GM20000 (cell line): ENCODE data around the gene KLHL29.

Experiments
- DNase-seq: peaks from one replicate; pipeline ENCODE4 v3.0.0; 2012; ENCODE audit warnings: low spot score
- TF ChIP-seq, protein P1 (sequence below): IDR thresholded peaks from 2 replicates; pipeline ENCODE4 v1.5.1; 2012; ENCODE audit warnings: mild to moderate bottlenecking, control low read depth; ENCODE audit errors: extremely low read depth, missing control alignments

KLHL29 gene

DNA sequence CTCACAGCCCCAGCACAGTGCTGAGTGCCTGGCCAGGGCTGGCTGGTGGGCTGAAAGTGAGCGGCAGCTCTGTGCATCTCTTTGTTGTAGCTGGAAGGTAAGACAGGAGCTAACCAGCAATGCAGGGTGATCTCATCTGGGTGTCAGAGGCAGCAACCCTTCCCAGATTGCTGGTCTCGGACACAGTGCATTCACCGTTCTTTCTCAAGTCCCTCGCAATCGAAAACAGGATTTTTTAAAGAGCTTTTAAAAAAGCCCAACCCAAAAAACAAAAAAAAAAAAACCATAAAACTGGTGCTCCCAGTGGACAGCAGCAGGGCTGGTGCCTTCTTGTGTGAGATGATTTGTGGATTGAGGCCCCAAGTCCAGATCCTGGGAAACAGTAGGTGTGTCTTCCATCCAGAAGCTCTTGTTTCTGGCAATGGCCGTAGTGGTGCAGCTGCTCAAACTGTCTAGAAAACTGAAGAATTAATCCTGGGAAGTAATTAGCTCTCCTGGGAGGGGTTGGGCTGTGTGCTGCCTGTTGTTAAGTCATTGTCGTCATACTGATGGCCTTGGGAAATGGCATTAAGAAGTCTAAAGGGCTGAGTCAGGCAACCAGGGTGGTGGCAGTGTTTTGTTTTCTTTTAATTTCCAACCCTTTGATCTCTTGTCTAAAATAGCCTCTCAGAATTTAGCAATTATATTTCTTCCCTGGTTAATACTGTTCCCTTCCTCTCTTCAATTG lies 156.7 kb downstream of the KLHL29 start:
- TF ChIP-seq, protein P1, sequence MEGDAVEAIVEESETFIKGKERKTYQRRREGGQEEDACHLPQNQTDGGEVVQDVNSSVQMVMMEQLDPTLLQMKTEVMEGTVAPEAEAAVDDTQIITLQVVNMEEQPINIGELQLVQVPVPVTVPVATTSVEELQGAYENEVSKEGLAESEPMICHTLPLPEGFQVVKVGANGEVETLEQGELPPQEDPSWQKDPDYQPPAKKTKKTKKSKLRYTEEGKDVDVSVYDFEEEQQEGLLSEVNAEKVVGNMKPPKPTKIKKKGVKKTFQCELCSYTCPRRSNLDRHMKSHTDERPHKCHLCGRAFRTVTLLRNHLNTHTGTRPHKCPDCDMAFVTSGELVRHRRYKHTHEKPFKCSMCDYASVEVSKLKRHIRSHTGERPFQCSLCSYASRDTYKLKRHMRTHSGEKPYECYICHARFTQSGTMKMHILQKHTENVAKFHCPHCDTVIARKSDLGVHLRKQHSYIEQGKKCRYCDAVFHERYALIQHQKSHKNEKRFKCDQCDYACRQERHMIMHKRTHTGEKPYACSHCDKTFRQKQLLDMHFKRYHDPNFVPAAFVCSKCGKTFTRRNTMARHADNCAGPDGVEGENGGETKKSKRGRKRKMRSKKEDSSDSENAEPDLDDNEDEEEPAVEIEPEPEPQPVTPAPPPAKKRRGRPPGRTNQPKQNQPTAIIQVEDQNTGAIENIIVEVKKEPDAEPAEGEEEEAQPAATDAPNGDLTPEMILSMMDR: no peak
- no peak for DNase-seq

DNA sequence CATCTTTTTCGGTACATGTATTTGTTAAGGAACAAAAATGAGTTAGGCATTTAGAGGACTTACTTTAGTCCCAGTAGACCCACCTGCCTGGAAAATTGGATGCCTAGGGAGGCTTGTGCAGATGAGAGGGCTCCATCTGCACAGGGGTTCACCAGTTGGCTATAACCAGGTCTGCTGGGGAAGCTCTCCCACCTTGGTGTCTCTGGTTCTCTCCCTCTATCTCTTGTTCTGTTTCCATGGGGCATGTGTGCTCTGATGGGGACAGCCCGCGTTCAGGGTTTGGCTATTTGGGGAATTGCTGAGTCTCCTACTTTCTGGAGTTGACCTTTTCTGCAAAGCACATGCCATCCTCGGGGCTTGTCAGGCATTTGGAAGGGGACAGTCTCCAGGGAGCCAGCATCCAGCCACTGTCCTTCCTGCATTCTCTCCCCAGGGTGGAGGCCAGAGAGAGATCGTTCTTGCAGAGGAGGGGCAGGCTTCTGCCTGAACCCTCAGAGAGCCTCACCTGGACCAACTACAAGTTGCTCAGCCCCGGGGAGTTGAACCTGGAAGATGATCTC lies 157.3 kb downstream of the KLHL29 start:
- no peak for DNase-seq
- TF ChIP-seq, protein P1: no peak

DNA sequence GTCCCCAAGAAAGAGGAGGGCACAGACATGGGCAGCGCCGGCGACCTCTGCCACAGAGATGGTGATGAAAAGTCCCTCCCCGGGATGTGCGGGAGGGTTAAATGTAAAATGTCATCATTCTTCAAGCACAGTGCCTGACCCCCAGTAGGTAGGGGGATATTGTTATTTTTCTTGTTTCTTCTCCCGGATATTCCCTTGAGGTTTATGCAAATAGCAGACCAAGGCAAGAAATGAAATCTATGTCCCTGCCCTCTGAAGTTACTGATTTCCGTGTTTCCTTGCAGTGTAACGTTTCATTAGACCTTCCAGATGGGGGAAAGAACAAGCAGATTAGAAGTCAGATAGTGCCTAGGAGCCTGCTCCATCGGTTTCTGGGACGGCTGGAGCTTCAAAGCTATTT lies 158.3 kb downstream of the KLHL29 start:
- TF ChIP-seq, protein P1: no peak
- no peak for DNase-seq

DNA sequence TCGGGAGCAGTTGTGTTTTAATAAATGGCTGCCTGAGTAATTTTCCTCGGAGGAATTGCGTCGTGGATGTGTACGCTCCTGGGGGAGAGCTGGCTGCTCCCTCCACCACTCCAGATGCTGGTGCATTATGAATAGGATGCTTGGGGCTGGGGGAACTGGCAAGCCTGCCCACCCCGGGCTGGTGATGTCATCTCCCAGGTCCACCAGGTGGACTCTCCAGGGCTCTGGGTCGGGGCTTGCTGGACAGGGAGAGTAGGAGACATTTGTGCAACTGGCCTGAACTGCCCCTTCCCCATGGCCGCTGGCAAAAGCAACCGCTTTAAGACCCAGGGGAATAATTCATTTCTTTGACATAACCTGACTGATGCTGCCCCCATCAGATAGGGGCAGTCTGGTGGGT lies 158.7 kb downstream of the KLHL29 start:
- TF ChIP-seq, protein P1: no peak
- no peak for DNase-seq

DNA sequence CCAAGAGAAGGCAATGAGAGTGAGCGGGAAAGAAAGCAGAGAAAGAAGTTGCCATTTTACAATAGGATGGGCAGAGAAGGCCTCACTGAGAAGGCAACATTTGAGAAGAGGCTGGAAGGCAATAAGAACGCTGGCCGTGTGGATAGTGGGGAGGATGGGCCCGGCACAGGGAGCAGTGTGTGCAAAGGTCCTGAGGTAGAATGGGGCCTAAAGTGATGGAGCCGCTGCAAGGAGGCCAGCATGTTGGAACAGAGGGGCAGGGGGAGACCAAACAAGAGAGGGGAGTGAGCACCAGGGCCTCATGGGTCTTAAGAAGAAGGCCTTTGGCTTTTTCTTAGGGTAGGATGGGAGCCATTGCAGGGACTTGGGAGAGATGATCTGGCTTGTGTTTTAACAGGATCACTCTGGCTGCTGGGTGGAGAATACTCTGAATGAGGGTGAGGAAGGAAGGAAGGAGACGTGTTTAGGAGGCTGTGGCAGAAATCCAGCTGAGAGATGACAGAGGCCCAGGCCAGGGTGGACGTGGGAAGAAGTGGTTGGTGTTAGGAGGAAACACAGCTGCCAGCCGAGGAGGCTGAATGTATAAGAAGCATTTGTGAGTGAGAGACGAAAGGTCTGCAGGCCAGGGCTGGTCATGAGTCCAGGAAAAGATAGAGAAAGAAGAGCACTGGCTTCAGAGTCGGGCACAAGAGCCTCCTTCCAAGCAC lies 159.8 kb downstream of the KLHL29 start:
- DNase-seq: no peak
- TF ChIP-seq, protein P1: no peak

DNA sequence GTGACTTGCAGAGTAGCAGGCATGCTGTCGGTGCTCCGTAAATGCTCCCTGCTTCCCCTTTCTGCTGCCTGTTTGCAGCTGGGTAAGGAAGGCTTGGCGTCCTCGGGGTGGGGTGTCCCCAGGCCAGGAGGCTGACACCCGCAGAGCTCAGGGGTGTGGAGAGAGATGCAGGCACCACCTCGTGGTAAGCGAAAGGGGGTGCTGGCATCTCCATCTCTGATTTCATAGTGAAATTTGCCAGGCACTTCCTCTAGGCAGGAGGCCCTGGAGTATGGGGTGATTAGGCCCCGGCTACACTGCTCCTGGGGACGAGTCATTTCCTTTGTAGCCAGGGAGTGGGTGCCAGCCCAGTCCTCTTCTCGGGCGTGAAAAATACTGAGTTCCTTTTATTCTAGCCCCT lies 160.4 kb downstream of the KLHL29 start:
- TF ChIP-seq, protein P1: no peak
- DNase-seq: no peak

DNA sequence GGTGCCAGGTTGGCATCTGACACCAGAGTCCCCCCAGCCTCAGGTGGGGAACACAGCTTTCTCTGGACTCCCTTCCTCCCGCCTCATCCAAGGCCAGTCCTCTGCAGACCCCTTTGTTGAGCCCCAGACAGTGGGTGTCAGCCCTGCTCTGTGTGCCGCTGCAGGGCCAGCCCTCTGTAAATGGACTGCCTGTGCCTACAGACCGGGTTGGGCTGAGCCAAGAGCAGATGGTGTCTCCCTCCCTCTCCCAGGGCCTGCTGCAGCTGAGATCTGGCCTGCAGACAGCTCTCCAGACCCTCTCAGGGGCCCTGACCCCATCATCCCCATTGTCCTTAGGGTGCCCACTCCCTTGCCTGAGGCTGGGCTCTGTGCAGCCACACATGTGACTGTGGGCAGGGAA lies 160.8 kb downstream of the KLHL29 start:
- DNase-seq: no peak
- TF ChIP-seq, protein P1: no peak
